Esophagus (tissue), 2 donors: Measurements from ENCODE around the gene SCN1B. TPM values are rescaled to one million over a fixed set of nuclear protein-coding genes. Genes with fewer than 3 reads are reported as not detected.

Experiments used
- H3K27ac ChIP-seq, 2 donors: one replicate each; pipeline ENCODE4 v1.5.1; 2013; ENCODE audit warnings: low read depth in 2 of 2, mild to moderate bottlenecking in 2 of 2, inconsistent platforms in 1 of 2, low read length in 1 of 2, moderate library complexity in 1 of 2
- H3K27me3 ChIP-seq, 2 donors: one replicate each; pipeline ENCODE4 v1.6.1; 2013; ENCODE audit warnings: low read length in 2 of 2, control low read depth in 1 of 2, mild to moderate bottlenecking in 1 of 2; ENCODE audit not compliant: insufficient read depth in 2 of 2, control insufficient read depth in 1 of 2
- H3K36me3 ChIP-seq, 2 donors: one replicate each; pipeline ENCODE4 v1.6.1; 2013; ENCODE audit warnings: low read length in 1 of 2; ENCODE audit not compliant: control insufficient read depth in 2 of 2, insufficient read depth in 2 of 2
- H3K4me1 ChIP-seq, 2 donors: one replicate each; pipeline ENCODE4 v1.6.1; 2013; ENCODE audit warnings: low read length in 1 of 2; ENCODE audit not compliant: control insufficient read depth in 2 of 2, insufficient read depth in 2 of 2
- H3K4me3 ChIP-seq, 2 donors: one replicate each; pipeline ENCODE4 v1.5.1; 2013; ENCODE audit warnings: low read length in 2 of 2, mild to moderate bottlenecking in 2 of 2, low read depth in 1 of 2, moderate library complexity in 1 of 2
- H3K9me3 ChIP-seq, 2 donors: one replicate each; pipeline ENCODE4 v1.6.1; 2013; ENCODE audit warnings: mild to moderate bottlenecking in 2 of 2, low read depth in 1 of 2, low read length in 1 of 2, moderate library complexity in 1 of 2; ENCODE audit not compliant: control insufficient read depth in 2 of 2, insufficient read depth in 1 of 2
- WGBS, 2 donors: extraction: QIAGEN DNeasy Blood & Tissue Kit; methylation state at CpG; one replicate each; pipeline ENCODE4 v1.1.7; 2013; 5-methylcytosine and 5-hydroxymethylcytosine counted together
- polyA plus RNA-seq, 2 donors: library from polyadenylated mRNA; stranded (reverse); fragments of 200-250 nt; gene quantifications; one replicate each; pipeline ENCODE4 v1.2.3, GENCODE V29; 2013
- donor health status: healthy with polysubstance abuse.
- donor health status: Bipolar disorder and iron deficiency.

SCN1B gene
- polyA plus RNA-seq, 2 donors: 0.73 to 1.1 TPM

GRCh38 chr19:35088131-35088913 lies 58.1 kb downstream of the SCN1B start:
- WGBS, 2 donors: 72 to 76% methylated on average over 8 of the region's 8 CpGs
- H3K4me3 ChIP-seq: no peak overlapping the region
- no peaks in the 10 kb centered on the region for H3K36me3 ChIP-seq
- H3K9me3 ChIP-seq: no peaks in the 10 kb centered on the region
- no peak overlapping the region for H3K27ac ChIP-seq
- peaks cover 2 to 3% of the 10 kb centered on the region in 2 donors for H3K4me1 ChIP-seq
- no peaks in the 10 kb centered on the region for H3K27me3 ChIP-seq

GRCh38 chr19:35089554-35089953 lies 59.3 kb downstream of the SCN1B start:
- no peaks in the 10 kb centered on the region for H3K9me3 ChIP-seq
- peaks cover 3 to 7% of the 10 kb centered on the region in 2 donors for H3K4me1 ChIP-seq
- H3K27ac ChIP-seq: no peak overlapping the region
- H3K4me3 ChIP-seq: no peak overlapping the region
- 82 to 85% methylated on average over 8 of the region's 8 CpGs for WGBS, 2 donors
- H3K27me3 ChIP-seq: no peaks in the 10 kb centered on the region
- no peaks in the 10 kb centered on the region for H3K36me3 ChIP-seq

Other genes with a start within 250 kb of the SCN1B start
- 1 to 10 TPM in 1 of 2 donors, under 1 TPM in 1; 0.80 to 1.3 TPM for gene ZNF30, start 103.6 kb upstream of the SCN1B start, polyA plus RNA-seq
- gene ZNF792, start 66.2 kb upstream of the SCN1B start, polyA plus RNA-seq: under 1 TPM; 0.41 to 0.65 TPM
- gene GRAMD1A, start 30.1 kb upstream of the SCN1B start, polyA plus RNA-seq: 10 to 100 TPM; 11.7 to 14.0 TPM
- under 1 TPM; 0.04 to 0.16 TPM for gene HPN, start 11.3 kb downstream of the SCN1B start, polyA plus RNA-seq
- gene FXYD3, start 85.4 kb downstream of the SCN1B start, polyA plus RNA-seq: 100 to 1,000 TPM; 630 to 697 TPM
- 1 to 10 TPM; 6.5 to 10.0 TPM for gene LGI4, start 104.6 kb downstream of the SCN1B start, polyA plus RNA-seq
- gene FXYD1, start 108.4 kb downstream of the SCN1B start, polyA plus RNA-seq: 10 to 100 TPM; 13.2 to 21.4 TPM
- gene FXYD7, start 112.8 kb downstream of the SCN1B start, polyA plus RNA-seq: under 1 TPM; 0.09 to 0.14 TPM
- 10 to 100 TPM; 33.5 to 94.9 TPM for gene FXYD5, start 124.3 kb downstream of the SCN1B start, polyA plus RNA-seq
- under 1 TPM in 1 of 2 donors, not detected in 1; 0.08 TPM for gene FAM187B, start 198.3 kb downstream of the SCN1B start, polyA plus RNA-seq
- gene LSR, start 218.5 kb downstream of the SCN1B start, polyA plus RNA-seq: 10 to 100 TPM; 39.0 to 63.5 TPM
- gene USF2, start 238.5 kb downstream of the SCN1B start, polyA plus RNA-seq: 10 to 100 TPM; 74.7 to 97.6 TPM